Erythroblast (primary cell): ENCODE data around the gene COL6A6.

Source experiments
- GATA1 ChIP-seq: IDR thresholded peaks from 2 replicates; pipeline ENCODE4 v1.6.1; 2011; ENCODE audit warnings: low read depth, mild to moderate bottlenecking, control low read depth, low read length, moderate library complexity
- POLR2A ChIP-seq: IDR thresholded peaks from 2 replicates; pipeline ENCODE4 v1.6.1; 2011; ENCODE audit warnings: mild to moderate bottlenecking, low read length

DNA sequence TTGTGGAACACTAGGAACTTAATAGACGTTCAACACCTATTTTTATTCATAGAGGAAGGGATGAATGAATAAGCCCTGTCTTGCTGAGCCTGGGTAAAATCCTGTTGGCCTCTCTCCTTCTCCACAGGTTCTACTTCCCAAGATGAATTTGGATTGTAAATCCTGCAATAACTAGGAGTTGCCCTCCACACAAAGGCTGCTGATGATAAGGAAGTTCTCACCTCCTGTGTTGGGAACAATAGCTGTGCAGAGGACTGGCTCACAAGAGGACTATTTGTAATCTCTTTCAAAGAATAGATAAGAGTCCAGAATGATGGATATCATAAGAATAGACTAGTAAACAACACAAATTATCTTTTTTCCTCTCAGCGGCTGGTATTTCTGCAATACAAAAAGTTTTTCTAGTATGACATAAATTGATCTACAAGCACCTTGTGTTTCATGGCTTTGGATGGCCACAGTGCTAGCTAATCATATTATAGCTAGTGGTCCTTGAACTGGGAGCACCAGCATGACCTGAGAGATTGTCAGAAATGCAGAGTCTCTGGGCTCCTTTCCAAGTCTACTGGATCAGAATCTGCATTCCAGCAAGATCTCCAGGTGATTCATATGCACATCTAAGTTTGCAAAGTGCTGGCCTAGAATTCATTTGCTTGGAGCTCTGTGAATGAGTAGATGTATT lies 28.1 kb upstream of the COL6A6 start:
- no peak for TF ChIP-seq POLR2A
- no peak for TF ChIP-seq GATA1
